ENCODE data around the gene IFITM10. TPM values are rescaled to one million over a fixed set of nuclear protein-coding genes. Genes with fewer than 3 reads are reported as not detected.
A peak's percentile ranks its signal among the peaks of the same experiment; 100 is the strongest.

The IFITM10 gene
- total and polyA plus RNA-seq, 11 donors, result 0.12 to 3.6 (median 0.54) TPM

GRCh38 chr11:1760351-1761109 lies 10.1 kb upstream of the IFITM10 start:
- 19 to 44% (median 23%) methylated on average over 11 to 23 of the region's 23 CpGs for WGBS, 4 donors
- DNase-seq (peak; percentile 88 to 96 (median 94)), ATAC-seq (peak; percentile 62 to 87 (median 72))
- Histone ChIP-seq H3K36me3 (peaks cover 0 to 54% (median 36%) of the 10 kb centered on the region in 9 donors), H3K27me3 (no peaks in the 10 kb centered on the region), H3K27ac (peak overlapping the region; percentile 88 to 99 (median 98)), H3K9me3 (no peaks in the 10 kb centered on the region), H3K4me3 (peak overlapping the region in 7 of 12 donors; percentile 16 to 100 (median 95)), H3K4me1 (peaks cover 5 to 85% (median 71%) of the 10 kb centered on the region in 12 donors)
- intact Hi-C loops (cut with DNase I), result loop anchor here in 2 of 10 donors (5.0 kb wide), 3 partner anchors 43 to 67 kb away; no protein-coding TSS in a partner anchor
- TF ChIP-seq CTCF (IDR thresholded peaks at IDR 0.05) (no peak), POLR2A (IDR thresholded peaks at IDR 0.05) (peak in 1 of 2 donors; percentile 37)

GRCh38 chr11:1759851-1760220 lies 9.4 kb upstream of the IFITM10 start:
- H3K4me1 ChIP-seq, result peaks cover 5 to 91% (median 77%) of the 10 kb centered on the region in 12 donors
- H3K9me3 ChIP-seq, result no peaks in the 10 kb centered on the region
- H3K4me3 ChIP-seq, result peak overlapping the region in 6 of 12 donors; percentile 16 to 100 (median 24)
- no peak for TF ChIP-seq CTCF (IDR thresholded peaks at IDR 0.05)
- no peak for TF ChIP-seq POLR2A (IDR thresholded peaks at IDR 0.05)
- peaks cover 0 to 61% (median 42%) of the 10 kb centered on the region in 9 donors for H3K36me3 ChIP-seq
- H3K27me3 ChIP-seq, result no peaks in the 10 kb centered on the region
- ATAC-seq, result no peak
- peak overlapping the region; percentile 75 to 99 (median 98) for H3K27ac ChIP-seq
- intact Hi-C loops (cut with DNase I), result loop anchor here in 2 of 10 donors (5.0 kb wide), 3 partner anchors 43 to 67 kb away; no protein-coding TSS in a partner anchor
- DNase-seq, result peak in 1 of 5 donors; percentile 55
- WGBS, 4 donors, result 21 to 62% (median 45%) methylated on average over 4 to 5 of the region's 5 CpGs

GRCh38 chr11:1759151-1759850 lies 8.9 kb upstream of the IFITM10 start:
- Histone ChIP-seq H3K27ac (peak overlapping the region; percentile 75 to 99 (median 98)), H3K9me3 (no peaks in the 10 kb centered on the region), H3K27me3 (no peaks in the 10 kb centered on the region), H3K36me3 (peaks cover 0 to 64% (median 46%) of the 10 kb centered on the region in 9 donors), H3K4me1 (peaks cover 5 to 91% (median 74%) of the 10 kb centered on the region in 12 donors), H3K4me3 (peak overlapping the region in 3 of 12 donors; percentile 23 to 100 (median 100))
- no peak for TF ChIP-seq POLR2A (IDR thresholded peaks at IDR 0.05)
- no peak for TF ChIP-seq CTCF (IDR thresholded peaks at IDR 0.05)
- intact Hi-C loops (cut with DNase I), result no loop called here
- DNase-seq (peak in 2 of 5 donors; percentile 24 to 65), ATAC-seq (no peak)
- 89 to 92% (median 91%) methylated on average over 16 to 23 of the region's 23 CpGs for WGBS, 4 donors

Measured in heart left ventricle (tissue), 16 donors.